Thyroid gland (tissue), 4 donors: Measurements from ENCODE around the gene COX10. TPM values are rescaled to one million over a fixed set of nuclear protein-coding genes. Genes with fewer than 3 reads are reported as not detected.

Experiments
- DNase-seq, 2 donors: peaks; one replicate each; pipeline ENCODE4 v3.0.0-alpha.2; 2019
- H3K27ac ChIP-seq, 3 donors: fragments of 200-600 bp; sonication (generic); 1 replicate in 2 of 3; 2 replicates in 1 of 3; pipeline ENCODE4 v1.5.1; 2016 to 2019; ENCODE audit warnings: mild to moderate bottlenecking in 1 of 3, moderate library complexity in 1 of 3
- H3K27me3 ChIP-seq: fragments of 200-600 bp; sonication (generic); one replicate; pipeline ENCODE4 v1.5.1; 2019
- H3K36me3 ChIP-seq, 2 donors: fragments of 200-600 bp; sonication (generic); one replicate each; pipeline ENCODE4 v1.5.1; 2016 to 2019
- H3K4me1 ChIP-seq, 2 donors: fragments of 200-600 bp; sonication (generic); one replicate each; pipeline ENCODE4 v1.5.1; 2017 to 2019
- H3K4me3 ChIP-seq, 3 donors: fragments of 200-600 bp; sonication (generic); replicated peaks in 1 of 3; 1 replicate in 2 of 3; 2 replicates in 1 of 3; pipeline ENCODE4 v1.5.1; 2016; ENCODE audit warnings: mild to moderate bottlenecking in 1 of 3
- H3K9me3 ChIP-seq: fragments of 200-600 bp; sonication (generic); one replicate; pipeline ENCODE4 v1.5.1; 2017
- POLR2A ChIP-seq, 2 donors: fragments of 450-650 bp; IDR thresholded peaks; one replicate each; pipeline ENCODE4 v1.6.1; 2017; ENCODE audit warnings: antibody characterized with exemption in 2 of 2, mild to moderate bottlenecking in 2 of 2, moderate library complexity in 1 of 2
- WGBS, 2 donors: methylation state at CpG; one replicate each; pipeline ENCODE4 v1.1.5; 2017; 5-methylcytosine and 5-hydroxymethylcytosine counted together
- intact Hi-C: fragments of 100-400 bp; cut with DNase I; formaldehyde crosslinking; loops from one replicate; pipeline ENCODE4 v1.15.1; 2023
- total RNA-seq, 4 donors: library from RNA; depleted of rRNA; stranded (reverse); fragments of >200 nt; gene quantifications; one replicate each; pipeline ENCODE4 v1.2.3, GENCODE V29; 2016
- TF ChIP-seq, protein P1 (sequence below), 6 experiments: fragments of 200-600 bp in 3 of 6; fragments of 450-650 bp in 3 of 6; sonication (generic) in 3 of 6; IDR thresholded peaks; one replicate each; pipeline ENCODE4 v1.5.1; 2016 to 2019; ENCODE audit warnings: antibody characterized with exemption in 6 of 6, mild to moderate bottlenecking in 2 of 6, inconsistent platforms in 1 of 6, moderate library complexity in 1 of 6

The COX10 gene
- total RNA-seq, 4 donors from 2014 or later = 33.1 to 43.5 (median 34.5) TPM

DNA sequence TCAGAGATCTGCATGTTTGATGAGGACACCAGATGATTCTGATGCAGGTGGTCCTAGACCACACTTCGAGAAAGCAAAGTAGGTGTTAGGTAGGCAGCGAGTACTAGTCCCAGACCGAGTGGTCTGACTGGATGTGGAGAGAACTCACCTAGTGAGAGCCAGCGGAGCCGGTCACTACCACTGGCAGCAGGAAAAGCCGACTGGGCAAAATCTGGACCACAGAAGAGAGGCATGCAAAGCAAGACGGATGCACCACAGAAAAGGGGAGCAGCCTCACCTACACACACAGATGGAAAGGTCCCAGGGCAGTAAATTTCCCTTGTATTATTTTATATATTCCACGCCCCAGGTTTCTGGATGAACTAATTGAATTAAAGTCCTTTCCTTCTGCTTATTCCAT is 13.5 kb downstream of the COX10 start:
- Histone ChIP-seq H3K27ac (no peak overlapping the region), H3K4me3 (no peak overlapping the region), H3K27me3 (no peaks in the 10 kb centered on the region), H3K9me3 (no peaks in the 10 kb centered on the region), H3K36me3 (peaks cover 0 to 2% of the 10 kb centered on the region in 2 donors), H3K4me1 (no peaks in the 10 kb centered on the region)
- DNase-seq = no peak
- WGBS, 2 donors = 94 to 96% methylated on average over 8 of the region's 8 CpGs
- intact Hi-C loops = no loop called here
- TF ChIP-seq POLR2A (IDR thresholded peaks at IDR 0.05) = no peak
- TF ChIP-seq, protein P1, sequence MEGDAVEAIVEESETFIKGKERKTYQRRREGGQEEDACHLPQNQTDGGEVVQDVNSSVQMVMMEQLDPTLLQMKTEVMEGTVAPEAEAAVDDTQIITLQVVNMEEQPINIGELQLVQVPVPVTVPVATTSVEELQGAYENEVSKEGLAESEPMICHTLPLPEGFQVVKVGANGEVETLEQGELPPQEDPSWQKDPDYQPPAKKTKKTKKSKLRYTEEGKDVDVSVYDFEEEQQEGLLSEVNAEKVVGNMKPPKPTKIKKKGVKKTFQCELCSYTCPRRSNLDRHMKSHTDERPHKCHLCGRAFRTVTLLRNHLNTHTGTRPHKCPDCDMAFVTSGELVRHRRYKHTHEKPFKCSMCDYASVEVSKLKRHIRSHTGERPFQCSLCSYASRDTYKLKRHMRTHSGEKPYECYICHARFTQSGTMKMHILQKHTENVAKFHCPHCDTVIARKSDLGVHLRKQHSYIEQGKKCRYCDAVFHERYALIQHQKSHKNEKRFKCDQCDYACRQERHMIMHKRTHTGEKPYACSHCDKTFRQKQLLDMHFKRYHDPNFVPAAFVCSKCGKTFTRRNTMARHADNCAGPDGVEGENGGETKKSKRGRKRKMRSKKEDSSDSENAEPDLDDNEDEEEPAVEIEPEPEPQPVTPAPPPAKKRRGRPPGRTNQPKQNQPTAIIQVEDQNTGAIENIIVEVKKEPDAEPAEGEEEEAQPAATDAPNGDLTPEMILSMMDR (IDR thresholded peaks at IDR 0.05) = no peak

DNA sequence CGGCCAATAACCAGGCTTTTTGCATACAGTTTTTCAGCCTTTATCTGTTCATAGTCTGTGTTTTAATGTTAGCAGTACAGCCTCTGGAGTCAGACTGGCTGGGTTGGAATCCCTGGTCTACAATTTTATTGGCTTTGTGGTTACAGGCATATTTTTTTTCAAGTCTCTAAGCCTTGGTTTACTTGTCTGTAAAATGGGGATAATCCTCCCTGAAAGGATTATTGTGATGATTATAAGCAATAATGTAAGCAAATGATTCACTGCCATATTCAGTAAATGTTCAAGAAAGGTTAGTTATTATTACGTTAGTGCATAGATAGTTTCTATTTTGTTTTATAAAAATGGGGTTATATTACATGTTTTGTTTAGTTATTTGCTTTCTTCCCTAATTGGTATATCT is 15.7 kb downstream of the COX10 start:
- no peak overlapping the region for H3K4me3 ChIP-seq
- TF ChIP-seq, protein P1 (IDR thresholded peaks at IDR 0.05) = no peak
- no peak for TF ChIP-seq POLR2A (IDR thresholded peaks at IDR 0.05)
- intact Hi-C loops = no loop called here

DNA sequence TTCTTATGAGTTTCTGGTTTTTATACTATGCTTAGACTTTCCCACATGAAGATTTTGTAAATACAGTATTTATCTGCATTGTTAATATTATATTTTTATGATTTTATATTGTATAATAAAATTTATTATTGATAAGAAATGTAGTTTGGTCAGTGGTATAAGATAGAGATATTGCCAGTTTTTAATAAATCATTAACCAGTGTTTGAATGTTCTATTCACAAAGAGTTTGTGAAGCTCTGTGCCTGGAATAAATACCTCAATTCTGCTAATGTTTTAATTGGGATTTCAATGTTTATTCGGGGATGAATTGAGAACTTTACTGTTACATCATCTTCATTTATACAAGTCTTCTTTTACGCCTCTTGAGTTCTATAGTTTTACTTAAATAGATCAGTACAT is 16.9 kb downstream of the COX10 start:
- H3K4me1 ChIP-seq = no peaks in the 10 kb centered on the region
- no peak overlapping the region for H3K4me3 ChIP-seq
- H3K27me3 ChIP-seq = no peaks in the 10 kb centered on the region
- H3K27ac ChIP-seq = no peak overlapping the region
- H3K9me3 ChIP-seq = no peaks in the 10 kb centered on the region
- DNase-seq = no peak
- intact Hi-C loops = no loop called here
- TF ChIP-seq, protein P1 (IDR thresholded peaks at IDR 0.05) = no peak
- TF ChIP-seq POLR2A (IDR thresholded peaks at IDR 0.05) = no peak
- H3K36me3 ChIP-seq = no peaks in the 10 kb centered on the region
- 95 to 99% methylated on average over 2 of the region's 2 CpGs for WGBS, 2 donors

More for the DNA sequence above, 15.7 kb downstream of the COX10 start:
- no peaks in the 10 kb centered on the region for H3K4me1 ChIP-seq
- DNase-seq = no peak
- no peak overlapping the region for H3K27ac ChIP-seq
- WGBS, 2 donors = 96 to 99% methylated on average over 2 of the region's 2 CpGs
- H3K36me3 ChIP-seq = no peaks in the 10 kb centered on the region
- no peaks in the 10 kb centered on the region for H3K27me3 ChIP-seq
- H3K9me3 ChIP-seq = no peaks in the 10 kb centered on the region

DNA sequence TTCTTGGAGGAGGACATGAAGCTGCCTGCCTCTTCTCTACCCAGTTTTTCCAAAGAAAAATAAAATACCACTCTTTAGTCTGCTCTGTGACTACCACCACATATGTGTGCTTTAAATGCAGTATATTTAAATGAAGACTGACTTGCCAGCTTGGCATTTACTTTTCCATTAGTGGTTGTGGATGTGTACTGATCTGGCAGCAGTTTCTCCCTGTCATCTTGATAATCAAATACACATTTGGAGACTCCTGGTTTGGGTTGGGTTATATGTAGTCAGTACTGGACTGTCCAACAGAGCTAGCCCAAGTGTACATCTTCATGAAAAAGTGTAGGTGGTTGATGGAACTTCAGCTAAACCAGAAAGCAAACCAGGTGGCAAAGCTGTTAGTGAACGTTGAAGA is 19.9 kb downstream of the COX10 start:
- Histone ChIP-seq H3K27me3 (no peaks in the 10 kb centered on the region), H3K4me3 (no peak overlapping the region), H3K27ac (no peak overlapping the region), H3K4me1 (peaks cover 12 to 14% of the 10 kb centered on the region in 2 donors), H3K9me3 (no peaks in the 10 kb centered on the region), H3K36me3 (no peaks in the 10 kb centered on the region)
- DNase-seq = no peak
- WGBS, 2 donors = 81 to 91% methylated on average over 1 of the region's 1 CpG
- TF ChIP-seq, protein P1 (IDR thresholded peaks at IDR 0.05) = no peak
- TF ChIP-seq POLR2A (IDR thresholded peaks at IDR 0.05) = no peak
- intact Hi-C loops = no loop called here

DNA sequence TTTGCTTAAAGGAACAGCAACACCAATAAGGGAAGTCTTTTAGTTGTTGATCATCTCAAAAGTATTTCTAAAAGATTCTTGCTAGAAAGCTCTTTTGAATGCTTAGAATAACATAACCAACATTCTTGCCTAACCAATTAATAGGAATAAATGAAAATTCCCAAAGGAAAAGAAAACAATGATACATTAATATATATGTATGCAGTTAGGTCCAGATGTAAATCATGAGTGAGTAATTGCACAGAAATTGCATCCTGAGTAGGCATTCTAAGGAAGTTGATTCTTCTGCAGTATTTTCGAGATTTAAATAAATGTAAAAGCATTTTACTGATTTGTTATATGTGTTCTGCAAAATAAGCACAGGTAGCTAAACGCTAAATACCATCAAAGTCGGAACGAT is 22.1 kb downstream of the COX10 start:
- intact Hi-C loops = no loop called here
- Histone ChIP-seq H3K27ac (no peak overlapping the region), H3K4me3 (no peak overlapping the region), H3K9me3 (no peaks in the 10 kb centered on the region), H3K27me3 (no peaks in the 10 kb centered on the region), H3K4me1 (peaks cover 29 to 32% of the 10 kb centered on the region in 2 donors), H3K36me3 (no peaks in the 10 kb centered on the region)
- DNase-seq = no peak
- no peak for TF ChIP-seq POLR2A (IDR thresholded peaks at IDR 0.05)
- TF ChIP-seq, protein P1 (IDR thresholded peaks at IDR 0.05) = no peak
- 50 to 85% methylated on average over 4 of the region's 4 CpGs for WGBS, 2 donors
